K562 treated with DMSO at 1 percent for 48 hours (cell line): ENCODE data around the gene MAST3. TPM values are rescaled to one million over a fixed set of nuclear protein-coding genes. Genes with fewer than 3 reads are reported as not detected.

Source experiments
- total RNA-seq: library from RNA; unstranded; fragments of 300-600 nt; gene quantifications from 2 replicates; pipeline ENCODE4 v1.2.3, GENCODE V29; 2022; ENCODE audit warnings: low replicate concordance; ENCODE audit errors: extremely low read depth

MAST3 gene
- not detected in 2 replicates for total RNA-seq

DNA sequence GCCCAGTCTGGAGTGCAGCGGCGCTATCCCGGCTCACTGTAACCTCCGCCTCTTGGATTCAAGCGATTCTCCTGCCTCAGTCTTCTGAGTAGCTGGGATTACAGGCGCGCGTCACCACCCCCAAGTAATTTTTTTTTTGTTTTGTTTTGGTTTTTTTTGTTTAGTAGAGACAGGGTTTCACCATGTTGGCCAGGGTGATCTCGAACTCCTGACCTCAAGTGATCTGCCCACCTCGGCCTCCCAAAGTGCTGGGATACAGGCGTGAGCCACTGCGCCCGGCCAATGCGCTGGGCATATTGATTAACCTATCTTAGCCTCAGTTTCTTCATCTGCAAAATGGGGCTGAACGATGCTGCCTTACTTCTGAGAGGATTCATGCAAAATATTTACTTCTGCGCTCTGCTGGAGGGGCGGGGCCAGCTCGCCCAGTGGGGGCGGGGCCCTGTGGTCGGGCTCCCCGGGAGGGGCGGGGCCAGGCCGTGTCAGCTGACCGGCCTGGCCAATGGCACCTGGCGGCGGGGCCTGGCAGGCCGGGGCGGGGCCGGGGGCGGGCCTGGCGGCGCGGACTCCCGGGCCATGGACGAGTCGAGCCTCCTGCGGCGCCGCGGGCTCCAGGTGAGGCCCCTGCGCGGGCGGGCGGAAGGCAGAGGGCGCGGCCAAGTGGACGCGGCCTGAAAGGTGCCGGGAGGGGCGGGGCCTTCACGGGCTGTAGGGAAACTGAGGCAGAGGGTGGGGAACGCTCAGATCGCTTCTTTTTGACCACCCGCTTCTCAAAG lies at the start of gene MAST3:
TSS of gene MAST3 (plus strand) at position 562 of the 776 bp plus-strand sequence. CDS start at position 577, 15 bp downstream.

DNA sequence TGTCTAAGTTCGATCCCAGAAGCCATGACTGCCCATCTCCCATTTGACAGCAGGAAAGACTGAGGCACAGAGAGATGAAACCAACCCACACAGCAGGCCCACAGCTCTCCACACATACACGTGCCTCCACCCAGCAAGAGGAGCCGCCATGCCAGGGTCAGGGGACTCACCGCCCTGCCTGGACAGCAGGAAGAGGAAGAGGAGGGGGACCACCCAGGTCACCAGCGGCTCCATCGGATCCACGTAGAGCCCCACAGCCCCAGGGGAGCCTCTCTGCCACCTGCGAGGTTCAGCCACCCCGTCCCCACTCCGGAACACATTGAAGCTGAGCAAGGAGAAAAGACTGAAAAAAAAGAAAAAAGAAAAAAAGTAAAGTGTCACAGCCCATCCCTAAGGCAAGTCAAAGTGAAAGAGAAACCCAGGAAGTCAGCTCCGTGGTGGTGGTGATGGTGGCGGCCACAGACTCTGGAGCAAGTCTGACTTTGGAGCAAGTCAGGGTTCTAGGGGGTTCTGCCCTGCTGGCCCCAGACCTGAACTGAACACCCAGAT lies 10.9 kb upstream of the MAST3 start, which contains the start of gene IL12RB1:
TSS of gene IL12RB1 (minus strand) at position 345 of the 549 bp plus-strand sequence. CDS start at position 234, 111 bp downstream.

DNA sequence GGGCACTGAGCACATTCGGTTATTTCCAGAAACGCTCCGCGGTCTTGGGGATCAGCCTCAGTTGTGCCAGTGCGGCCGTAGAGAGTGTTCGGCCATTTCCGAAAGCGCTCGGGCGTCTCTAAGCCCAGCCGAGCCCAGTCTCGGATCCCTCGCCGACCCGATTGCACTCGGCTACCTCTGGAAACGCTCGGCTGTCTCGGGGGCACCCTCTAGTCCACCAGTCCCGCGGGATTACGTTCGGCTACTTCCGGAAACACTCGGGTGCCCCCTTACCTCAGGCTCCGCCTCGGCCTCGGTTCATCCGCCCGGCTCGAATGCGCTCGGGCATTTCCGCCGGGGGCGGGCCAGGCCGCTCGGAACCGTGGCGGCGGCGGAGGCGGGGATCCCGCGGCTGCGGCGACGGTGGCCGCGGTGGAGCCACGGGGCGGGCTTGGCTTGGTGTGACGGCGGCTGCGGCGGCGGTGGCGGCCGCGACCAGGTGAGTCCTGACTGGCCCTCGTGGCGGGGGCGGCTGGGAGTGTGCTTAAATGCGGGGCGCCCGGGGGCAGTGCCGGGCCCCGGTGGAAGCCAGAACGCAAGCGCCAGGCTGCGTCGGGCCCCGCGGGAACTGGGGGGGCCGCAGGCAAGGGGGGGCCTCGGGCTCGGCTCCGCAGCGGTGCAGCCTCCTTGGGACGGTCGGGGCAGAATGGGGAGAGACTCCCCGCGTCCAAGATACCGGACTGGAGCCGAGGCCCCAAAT lies 55.4 kb downstream of the MAST3 start, which contains the start of gene PIK3R2:
TSS of gene PIK3R2 (plus strand) at position 347 of the 739 bp plus-strand sequence. CDS start 2,717 bp downstream, outside the sequence.

DNA sequence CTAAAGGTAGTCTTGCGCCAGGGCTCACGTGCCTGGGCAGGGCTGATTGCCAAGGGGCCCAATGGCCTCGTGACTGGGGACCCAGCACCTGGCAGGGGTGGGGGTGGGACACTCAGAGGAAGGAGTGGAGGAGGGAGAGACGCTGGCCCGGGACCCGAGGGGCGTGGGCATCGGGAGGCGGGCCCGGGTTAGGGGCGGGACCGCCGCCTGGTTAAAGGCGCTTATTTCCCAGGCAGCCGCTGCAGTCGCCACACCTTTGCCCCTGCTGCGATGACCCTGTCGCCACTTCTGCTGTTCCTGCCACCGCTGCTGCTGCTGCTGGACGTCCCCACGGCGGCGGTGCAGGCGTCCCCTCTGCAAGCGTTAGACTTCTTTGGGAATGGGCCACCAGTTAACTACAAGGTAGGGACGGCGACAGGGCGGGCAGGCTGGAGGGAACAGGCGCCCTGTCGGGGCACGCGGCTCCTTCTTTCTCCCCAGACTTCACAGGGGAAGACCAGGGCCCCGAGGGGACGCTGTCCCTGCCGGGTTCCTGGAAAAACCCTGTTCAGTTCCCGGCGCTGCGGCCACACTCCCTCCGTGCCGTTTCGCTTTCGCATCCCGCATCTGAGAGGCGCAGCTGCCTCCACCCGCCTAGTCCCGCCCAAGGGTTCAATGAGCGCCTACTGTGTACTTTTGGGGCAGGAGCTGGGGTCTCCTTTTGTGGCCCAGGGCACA lies 76.2 kb downstream of the MAST3 start, which contains the start of gene IFI30:
TSS of gene IFI30 (plus strand) at position 242 of the 717 bp plus-strand sequence. CDS start at position 271, 29 bp downstream.

DNA sequence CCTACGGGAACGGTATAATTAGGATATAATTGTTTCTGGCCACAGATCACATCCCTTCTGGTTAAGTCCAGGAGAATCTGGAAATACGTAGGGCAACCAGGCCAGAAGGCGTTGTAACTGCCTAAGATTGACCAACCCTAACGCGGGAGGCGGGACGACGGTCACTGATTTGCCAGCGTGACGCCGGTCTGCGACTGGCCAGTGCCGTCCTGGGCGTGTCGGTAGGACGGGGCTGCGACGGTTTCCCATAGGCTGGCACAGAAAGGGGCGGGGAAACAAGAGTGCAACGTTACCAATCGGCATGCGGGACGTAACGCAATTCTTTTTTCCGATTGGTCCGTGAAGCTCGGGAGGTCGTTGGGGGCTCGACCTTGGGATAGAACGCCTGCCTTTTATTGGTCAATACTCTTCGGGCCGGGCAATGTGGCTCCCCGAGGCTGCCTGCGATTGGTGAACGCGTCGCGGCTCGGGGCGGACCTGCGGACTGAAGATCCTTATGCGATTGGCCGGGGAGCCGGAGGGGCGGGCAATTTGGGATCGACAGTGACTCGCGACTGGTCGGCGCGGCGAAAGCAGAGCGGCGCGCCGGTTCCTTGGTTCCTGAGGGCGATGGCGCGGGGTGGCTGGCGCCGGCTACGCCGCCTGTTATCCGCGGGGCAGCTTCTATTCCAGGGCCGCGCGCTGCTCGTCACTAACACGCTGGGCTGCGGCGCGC lies 95.3 kb downstream of the MAST3 start, which contains the start of gene MPV17L2:
TSS of gene MPV17L2 (plus strand) at position 546 of the 715 bp plus-strand sequence. CDS start at position 610, 64 bp downstream.

Other genes with a start within 250 kb of the MAST3 start
- gene JAK3, start 249.8 kb upstream of the MAST3 start, total RNA-seq = not detected in 2 replicates
- 3,210 TPM in 1 of 2 replicates, not detected in the other for gene RPL18A, start 237.9 kb upstream of the MAST3 start, total RNA-seq
- not detected in 2 replicates for gene SLC5A5, start 225.8 kb upstream of the MAST3 start, total RNA-seq
- gene CCDC124, start 164.8 kb upstream of the MAST3 start, total RNA-seq = not detected in 2 replicates
- not detected in 2 replicates for gene KCNN1, start 130.7 kb upstream of the MAST3 start, total RNA-seq
- gene ARRDC2, start 89.6 kb upstream of the MAST3 start, total RNA-seq = not detected in 2 replicates
- gene IL12RB1, start 10.8 kb upstream of the MAST3 start, total RNA-seq = not detected in 2 replicates
- not detected in 2 replicates for gene PIK3R2, start 55.4 kb downstream of the MAST3 start, total RNA-seq
- not detected in 2 replicates for gene IFI30, start 76.0 kb downstream of the MAST3 start, total RNA-seq
- gene MPV17L2, start 95.4 kb downstream of the MAST3 start, total RNA-seq = not detected in 2 replicates
- gene RAB3A, start 106.3 kb downstream of the MAST3 start, total RNA-seq = not detected in 2 replicates
- gene PDE4C, start 128.7 kb downstream of the MAST3 start, total RNA-seq = not detected in 2 replicates
- not detected in 2 replicates for gene IQCN, start 176.7 kb downstream of the MAST3 start, total RNA-seq
- 437 TPM in 1 of 2 replicates, not detected in the other for gene JUND, start 183.8 kb downstream of the MAST3 start, total RNA-seq
- not detected in 2 replicates for gene LSM4, start 225.3 kb downstream of the MAST3 start, total RNA-seq
- gene PGPEP1, start 242.8 kb downstream of the MAST3 start, total RNA-seq = not detected in 2 replicates